PFSK-1 (cell line): Measurements from ENCODE around the gene NQO1.

Source experiments
- FOXP2 ChIP-seq: optimal IDR thresholded peaks from 2 replicates; pipeline ENCODE3; 2011; ENCODE audit warnings: borderline replicate concordance, control low read depth, inconsistent platforms; ENCODE audit not compliant: insufficient read depth; ENCODE audit errors: extremely low read length, extremely low read depth
- POLR2AphosphoS5 ChIP-seq: IDR thresholded peaks from 2 replicates; pipeline ENCODE4 v1.6.1; 2012; ENCODE audit warnings: low read depth, mild to moderate bottlenecking, control low read depth, low read length, moderate library complexity
- REST ChIP-seq, 2 experiments: IDR thresholded peaks; 2 replicates each; pipeline versions ENCODE4 v1.6.1 to v1.8.0; 2011 to 2012; ENCODE audit warnings: low read depth in 2 of 2, low read length in 2 of 2, control low read depth in 1 of 2, inconsistent platforms in 1 of 2, mild to moderate bottlenecking in 1 of 2, moderate library complexity in 1 of 2; ENCODE audit not compliant: insufficient read depth in 1 of 2
- SIN3A ChIP-seq: IDR thresholded peaks from 2 replicates; pipeline ENCODE4 v1.6.1; 2012; ENCODE audit warnings: mild to moderate bottlenecking, low read length, moderate library complexity, borderline replicate concordance; ENCODE audit not compliant: insufficient read depth
- TAF1 ChIP-seq: IDR thresholded peaks from 2 replicates; pipeline ENCODE4 v1.6.1; 2012; ENCODE audit warnings: low read length, control low read depth, borderline replicate concordance; ENCODE audit not compliant: insufficient read depth

NQO1 gene

GRCh38 chr16:69662901-69663300 is 63.5 kb downstream of the NQO1 start:
- TF ChIP-seq TAF1, result no peak

GRCh38 chr16:69660166-69660565 is 66.2 kb downstream of the NQO1 start:
- TF ChIP-seq TAF1 (no peak), POLR2AphosphoS5 (no peak), SIN3A (no peak), FOXP2 (no peak), REST (IDR thresholded peaks at IDR 0.05; ENCODE audit: insufficient read depth in 1 of 2, low read depth in 2 of 2, low read length in 2 of 2) (no peak)
